Neural cell (in vitro differentiated cells): ENCODE data around the gene ACAP3. TPM values are rescaled to one million over a fixed set of nuclear protein-coding genes. Genes with fewer than 3 reads are reported as not detected.

Experiments
- H2AFZ ChIP-seq: fragments of 200-600, 300-800 bp; sonication (generic), shearing (Covaris generic); 2 replicates; pipeline ENCODE4 v1.6.0; 2014; ENCODE audit warnings: low read depth, mild to moderate bottlenecking, antibody characterized with exemption, low read length, moderate library complexity
- H3F3A ChIP-seq: fragments of 200-600 bp; shearing (Covaris generic); 2 replicates; pipeline ENCODE4 v1.6.1; 2016; ENCODE audit warnings: mild to moderate bottlenecking, moderate library complexity, mixed read lengths, antibody characterized with exemption, low read length; ENCODE audit not compliant: insufficient read depth, poor library complexity, severe bottlenecking
- H3K27ac ChIP-seq: fragments of 200-600, 300-800 bp; sonication (generic), shearing (Covaris generic); 2 replicates; pipeline ENCODE4 v1.5.1; 2014; ENCODE audit warnings: mild to moderate bottlenecking, low read length, moderate library complexity
- H3K27me3 ChIP-seq: fragments of 300-800, 200-600 bp; sonication (generic), shearing (Covaris generic); 2 replicates; pipeline ENCODE4 v1.6.0; 2014; ENCODE audit warnings: mild to moderate bottlenecking, low read depth, low read length, moderate library complexity; ENCODE audit not compliant: insufficient read depth
- H3K36me3 ChIP-seq: fragments of 300-800, 200-600 bp; sonication (generic), shearing (Covaris generic); 2 replicates; pipeline ENCODE4 v1.5.1; 2014; ENCODE audit warnings: mild to moderate bottlenecking, antibody characterized with exemption, low read length, moderate library complexity; ENCODE audit not compliant: insufficient read depth
- H3K4me2 ChIP-seq: fragments of 300-800, 200-600 bp; sonication (generic), shearing (Covaris generic); 2 replicates; pipeline ENCODE4 v1.6.0; 2014; ENCODE audit warnings: mild to moderate bottlenecking, low read length
- H3K4me3 ChIP-seq: fragments of 300-800, 200-600 bp; sonication (generic), shearing (Covaris generic); 2 replicates; pipeline ENCODE4 v1.5.1; 2014; ENCODE audit warnings: mild to moderate bottlenecking, low read length, moderate library complexity
- H3K79me2 ChIP-seq: fragments of 200-600 bp; shearing (Covaris generic); replicated peaks from 2 replicates; pipeline ENCODE4 v1.6.0; 2014; ENCODE audit warnings: mild to moderate bottlenecking, low read length, moderate library complexity; ENCODE audit not compliant: insufficient read depth
- H3K9ac ChIP-seq: fragments of 300-800, 200-600 bp; sonication (generic), shearing (Covaris generic); 2 replicates; pipeline ENCODE4 v1.6.1; 2016; ENCODE audit warnings: mild to moderate bottlenecking, low read length, mixed read lengths
- H3K9me2 ChIP-seq: fragments of 200-600 bp; shearing (Covaris generic); 2 replicates; pipeline ENCODE4 v1.6.1; 2016; ENCODE audit warnings: mild to moderate bottlenecking, low read length, mixed read lengths; ENCODE audit not compliant: insufficient read depth
- H3K9me3 ChIP-seq: fragments of 200-600, 300-800 bp; sonication (generic), shearing (Covaris generic); 2 replicates; pipeline ENCODE4 v1.6.1; 2016; ENCODE audit warnings: mild to moderate bottlenecking, mixed run types, low read length, moderate library complexity, mixed read lengths
- H4K20me1 ChIP-seq: fragments of 200-600 bp; shearing (Covaris generic); 2 replicates; pipeline ENCODE4 v1.6.1; 2016; ENCODE audit warnings: mild to moderate bottlenecking, mixed run types; ENCODE audit not compliant: insufficient read depth
- CTCF ChIP-seq: fragments of 450-650 bp; IDR thresholded peaks from 2 replicates; pipeline ENCODE4 v1.5.1; 2014; ENCODE audit warnings: antibody characterized with exemption, mild to moderate bottlenecking, moderate library complexity; ENCODE audit not compliant: poor library complexity, severe bottlenecking
- EP300 ChIP-seq: fragments of 450-650 bp; conservative IDR thresholded peaks from 2 replicates; pipeline ENCODE4 v1.6.1; 2014; ENCODE audit warnings: antibody characterized with exemption, mild to moderate bottlenecking, moderate library complexity; ENCODE audit not compliant: poor library complexity, severe bottlenecking
- EZH2 ChIP-seq: fragments of 200-600, 300-800 bp; shearing (Covaris generic), sonication (generic); IDR thresholded peaks from 2 replicates; pipeline ENCODE4 v1.6.1; 2014; ENCODE audit warnings: antibody characterized with exemption, low read length, borderline replicate concordance, mild to moderate bottlenecking; ENCODE audit not compliant: insufficient read depth, poor library complexity, severe bottlenecking
- MXI1 ChIP-seq: fragments of 450-650 bp; conservative IDR thresholded peaks from 2 replicates; pipeline ENCODE4 v1.6.1; 2014; ENCODE audit warnings: antibody characterized with exemption, mild to moderate bottlenecking; ENCODE audit not compliant: poor library complexity, severe bottlenecking
- POLR2AphosphoS5 ChIP-seq: IDR thresholded peaks from 2 replicates; pipeline ENCODE4 v1.6.1; 2012
- REST ChIP-seq: IDR thresholded peaks from 2 replicates; pipeline ENCODE4 v1.6.1; 2012; ENCODE audit warnings: borderline replicate concordance
- SMC3 ChIP-seq: fragments of 450-650 bp; conservative IDR thresholded peaks from 2 replicates; pipeline ENCODE4 v1.6.1; 2014; ENCODE audit warnings: antibody characterized with exemption, mild to moderate bottlenecking, moderate library complexity; ENCODE audit not compliant: poor library complexity
- polyA plus RNA-seq: library from polyadenylated mRNA; depleted of rRNA; stranded (reverse); fragments of >200 nt; gene quantifications from 2 replicates; pipeline ENCODE4 v1.2.3, GENCODE V29; 2014

Gene ACAP3
- polyA plus RNA-seq, 1 donor from 2014 or later = 186 TPM

- Histone ChIP-seq H3F3A (no peaks in the 10 kb centered on the region), H3K9me3 (no peaks in the 10 kb centered on the region), H3K9me2 (no peaks in the 10 kb centered on the region), H3K27me3 (no peaks in the 10 kb centered on the region), H3K79me2 (peaks cover 31% of the 10 kb centered on the region), H3K4me3 (no peak overlapping the region), H2AFZ (no peak overlapping the region), H3K36me3 (no peaks in the 10 kb centered on the region), H3K27ac (no peak overlapping the region), H4K20me1 (peaks cover 2% of the 10 kb centered on the region), H3K9ac (no peak overlapping the region), H3K4me2 (no peak overlapping the region)
- TF ChIP-seq EZH2 (no peak), POLR2AphosphoS5 (no peak), SMC3 (no peak), REST (no peak), EP300 (no peak), MXI1 (no peak)
Observed at GRCh38 chr1:1302006-1302430, 5.7 kb downstream of the ACAP3 start.

GRCh38 chr1:1300352-1300739, 7.4 kb downstream of the ACAP3 start:
- Histone ChIP-seq H3K4me2 (no peak overlapping the region), H3K9me2 (no peaks in the 10 kb centered on the region), H3K9me3 (no peaks in the 10 kb centered on the region), H3K4me3 (no peak overlapping the region), H3K27ac (no peak overlapping the region), H4K20me1 (peaks cover 2% of the 10 kb centered on the region), H3K27me3 (no peaks in the 10 kb centered on the region), H3K79me2 (peaks cover 15% of the 10 kb centered on the region), H3F3A (no peaks in the 10 kb centered on the region), H3K9ac (no peak overlapping the region), H3K36me3 (no peaks in the 10 kb centered on the region), H2AFZ (no peak overlapping the region)
- TF ChIP-seq POLR2AphosphoS5 (no peak), MXI1 (no peak)

GRCh38 chr1:1299686-1300351, 7.9 kb downstream of the ACAP3 start:
- TF ChIP-seq REST (no peak), CTCF (peak; percentile 43)
- H3K36me3 ChIP-seq = no peaks in the 10 kb centered on the region

More at GRCh38 chr1:1299686-1300351, 7.9 kb downstream of the ACAP3 start:
- no peaks in the 10 kb centered on the region for H3K9me3 ChIP-seq
- H3K27me3 ChIP-seq = no peaks in the 10 kb centered on the region
- H4K20me1 ChIP-seq = peaks cover 2% of the 10 kb centered on the region
- H3K9ac ChIP-seq = no peak overlapping the region
- H3K9me2 ChIP-seq = no peaks in the 10 kb centered on the region
- no peak overlapping the region for H3K27ac ChIP-seq
- H3K4me3 ChIP-seq = no peak overlapping the region
- peaks cover 9% of the 10 kb centered on the region for H3K79me2 ChIP-seq
- H3F3A ChIP-seq = no peaks in the 10 kb centered on the region
- H2AFZ ChIP-seq = no peak overlapping the region
- no peak overlapping the region for H3K4me2 ChIP-seq
